ENCODE data around the gene AAK1. TPM values are rescaled to one million over a fixed set of nuclear protein-coding genes. Genes with fewer than 3 reads are reported as not detected.

The AAK1 gene
- total RNA-seq, 1 experiment from 2014 or later: 75.8 TPM

- Mint-ChIP-seq H3K27me3 (ENCODE audit: insufficient read depth, unreplicated experiment) (no peaks in the 10 kb centered on the region), H3K4me3 (ENCODE audit: unreplicated experiment) (no peak overlapping the region), H3K9me3 (ENCODE audit: unreplicated experiment) (no peaks in the 10 kb centered on the region), H3K4me1 (ENCODE audit: insufficient read depth, unreplicated experiment) (peaks cover 38% of the 10 kb centered on the region), H3K36me3 (ENCODE audit: insufficient read depth, unreplicated experiment) (no peaks in the 10 kb centered on the region), H3K27ac (ENCODE audit: low read depth, unreplicated experiment) (peak overlapping the region; percentile 25)
- peak; percentile 51 for DNase-seq (ENCODE audit: unreplicated experiment)
- ChIA-PET POLR2A (interaction anchor here (0.6 to 3.4 kb wide), 9 partner anchors 9 to 234 kb away, joined by 3 to 19 read pairs (median 3); no protein-coding TSS in a partner anchor), CTCF (interaction anchor here (0.6 to 3.9 kb wide), 7 partner anchors 17 to 534 kb away, joined by 3 to 20 read pairs (median 4); no protein-coding TSS in a partner anchor)
- TF ChIP-seq, protein P1, sequence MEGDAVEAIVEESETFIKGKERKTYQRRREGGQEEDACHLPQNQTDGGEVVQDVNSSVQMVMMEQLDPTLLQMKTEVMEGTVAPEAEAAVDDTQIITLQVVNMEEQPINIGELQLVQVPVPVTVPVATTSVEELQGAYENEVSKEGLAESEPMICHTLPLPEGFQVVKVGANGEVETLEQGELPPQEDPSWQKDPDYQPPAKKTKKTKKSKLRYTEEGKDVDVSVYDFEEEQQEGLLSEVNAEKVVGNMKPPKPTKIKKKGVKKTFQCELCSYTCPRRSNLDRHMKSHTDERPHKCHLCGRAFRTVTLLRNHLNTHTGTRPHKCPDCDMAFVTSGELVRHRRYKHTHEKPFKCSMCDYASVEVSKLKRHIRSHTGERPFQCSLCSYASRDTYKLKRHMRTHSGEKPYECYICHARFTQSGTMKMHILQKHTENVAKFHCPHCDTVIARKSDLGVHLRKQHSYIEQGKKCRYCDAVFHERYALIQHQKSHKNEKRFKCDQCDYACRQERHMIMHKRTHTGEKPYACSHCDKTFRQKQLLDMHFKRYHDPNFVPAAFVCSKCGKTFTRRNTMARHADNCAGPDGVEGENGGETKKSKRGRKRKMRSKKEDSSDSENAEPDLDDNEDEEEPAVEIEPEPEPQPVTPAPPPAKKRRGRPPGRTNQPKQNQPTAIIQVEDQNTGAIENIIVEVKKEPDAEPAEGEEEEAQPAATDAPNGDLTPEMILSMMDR (IDR thresholded peaks at IDR 0.05; ENCODE audit: unreplicated experiment): no peak
- intact Hi-C loops (cut with micrococcal nuclease): no loop called here
- BruUV-seq (replicated peaks): no TSS peak
Measured at GRCh38 chr2:69581774-69582581, 61.6 kb downstream of the AAK1 start.

GRCh38 chr2:69580486-69580885, 63.1 kb downstream of the AAK1 start:
- intact Hi-C loops (cut with micrococcal nuclease): no loop called here
- ChIA-PET CTCF (interaction anchor here (1.2 kb wide), 1 partner anchor 15 kb away, joined by 4 read pairs; no protein-coding TSS in a partner anchor), POLR2A (interaction anchor here (1.3 to 3.4 kb wide), 2 partner anchors 9 to 21 kb away, joined by 9 to 11 read pairs; no protein-coding TSS in a partner anchor)
- Mint-ChIP-seq H3K36me3 (ENCODE audit: insufficient read depth, unreplicated experiment) (no peaks in the 10 kb centered on the region), H3K27ac (ENCODE audit: low read depth, unreplicated experiment) (no peak overlapping the region), H3K27me3 (ENCODE audit: insufficient read depth, unreplicated experiment) (no peaks in the 10 kb centered on the region), H3K4me3 (ENCODE audit: unreplicated experiment) (no peak overlapping the region), H3K9me3 (ENCODE audit: unreplicated experiment) (no peaks in the 10 kb centered on the region), H3K4me1 (ENCODE audit: insufficient read depth, unreplicated experiment) (peaks cover 44% of the 10 kb centered on the region)
- DNase-seq (ENCODE audit: unreplicated experiment): no peak
- TF ChIP-seq, protein P1 (IDR thresholded peaks at IDR 0.05; ENCODE audit: unreplicated experiment): no peak
- no TSS peak for BruUV-seq (replicated peaks)

GRCh38 chr2:69579536-69579935, 64.0 kb downstream of the AAK1 start:
- Mint-ChIP-seq H3K27me3 (ENCODE audit: insufficient read depth, unreplicated experiment) (no peaks in the 10 kb centered on the region), H3K27ac (ENCODE audit: low read depth, unreplicated experiment) (no peak overlapping the region), H3K4me1 (ENCODE audit: insufficient read depth, unreplicated experiment) (peaks cover 44% of the 10 kb centered on the region), H3K4me3 (ENCODE audit: unreplicated experiment) (no peak overlapping the region), H3K36me3 (ENCODE audit: insufficient read depth, unreplicated experiment) (peaks cover 3% of the 10 kb centered on the region), H3K9me3 (ENCODE audit: unreplicated experiment) (no peaks in the 10 kb centered on the region)
- TF ChIP-seq, protein P1 (IDR thresholded peaks at IDR 0.05; ENCODE audit: unreplicated experiment): no peak
- intact Hi-C loops (cut with micrococcal nuclease): no loop called here
- ChIA-PET CTCF (interaction anchor here (1.2 kb wide), 1 partner anchor 14 kb away, joined by 4 read pairs; no protein-coding TSS in a partner anchor), POLR2A (no interaction called here)
- no TSS peak for BruUV-seq (replicated peaks)
- no peak for DNase-seq (ENCODE audit: unreplicated experiment)

- POLR2A ChIA-PET: interaction anchor here (0.9 kb wide), 1 partner anchor 8 kb away, joined by 3 read pairs; no protein-coding TSS in a partner anchor
Measured at GRCh38 chr2:69578198-69578540, 65.4 kb downstream of the AAK1 start.

More at GRCh38 chr2:69578198-69578540, 65.4 kb downstream of the AAK1 start:
- Mint-ChIP-seq H3K27ac (ENCODE audit: low read depth, unreplicated experiment) (no peak overlapping the region), H3K4me1 (ENCODE audit: insufficient read depth, unreplicated experiment) (peaks cover 42% of the 10 kb centered on the region), H3K27me3 (ENCODE audit: insufficient read depth, unreplicated experiment) (no peaks in the 10 kb centered on the region), H3K9me3 (ENCODE audit: unreplicated experiment) (no peaks in the 10 kb centered on the region), H3K4me3 (ENCODE audit: unreplicated experiment) (no peak overlapping the region), H3K36me3 (ENCODE audit: insufficient read depth, unreplicated experiment) (peaks cover 5% of the 10 kb centered on the region)
- TF ChIP-seq, protein P1 (IDR thresholded peaks at IDR 0.05; ENCODE audit: unreplicated experiment): no peak
- intact Hi-C loops (cut with micrococcal nuclease): no loop called here
- BruUV-seq (replicated peaks): no TSS peak
- no peak for DNase-seq (ENCODE audit: unreplicated experiment)
- CTCF ChIA-PET: interaction anchor here (0.8 kb wide), 1 partner anchor 14 kb away, joined by 4 read pairs; no protein-coding TSS in a partner anchor

Measured in MCF 10A (cell line).